COR-L47 (cell line): ENCODE data around the gene EIF4E2.
"Not testable (repeated sequence)": the region's sequence is repeated elsewhere in the genome, so short reads cannot be mapped to it uniquely, and the experiment has no call there.

ENCODE experiments used
- DNase-seq: peaks from one replicate; lab custom pipeline; 2025; lab: John Stamatoyannopoulos, UW

The EIF4E2 gene

DNA sequence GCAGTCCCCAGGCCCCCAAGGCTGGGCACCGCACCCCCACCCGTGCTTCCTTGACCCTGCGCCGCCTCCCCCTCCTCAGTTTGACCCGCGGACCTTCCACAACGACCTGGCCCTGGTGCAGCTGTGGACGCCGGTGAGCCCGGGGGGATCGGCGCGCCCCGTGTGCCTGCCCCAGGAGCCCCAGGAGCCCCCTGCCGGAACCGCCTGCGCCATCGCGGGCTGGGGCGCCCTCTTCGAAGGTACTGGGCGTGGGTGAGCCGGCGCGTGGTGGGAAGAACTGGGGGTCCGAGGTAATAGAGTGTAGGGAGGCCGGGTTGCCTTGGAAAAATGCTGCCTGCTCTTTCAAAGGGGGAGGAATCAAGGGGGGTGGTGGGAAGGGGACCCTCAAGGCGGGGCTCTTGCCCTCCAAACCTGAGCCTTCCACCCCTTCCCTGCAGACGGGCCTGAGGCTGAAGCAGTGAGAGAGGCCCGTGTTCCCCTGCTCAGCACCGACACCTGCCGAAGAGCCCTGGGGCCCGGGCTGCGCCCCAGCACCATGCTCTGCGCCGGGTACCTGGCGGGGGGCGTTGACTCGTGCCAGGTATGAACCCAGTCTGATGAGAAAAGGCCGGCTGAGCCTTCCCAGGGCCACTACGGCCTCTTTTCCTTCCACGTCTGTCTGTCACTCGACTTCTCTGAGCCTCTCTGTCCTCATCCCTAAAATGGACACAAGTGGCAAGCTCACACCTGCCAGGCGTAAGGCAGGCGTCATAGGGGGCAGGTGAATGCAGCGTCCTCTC lies 27.7 kb upstream of the EIF4E2 start:
- no peak for DNase-seq

DNA sequence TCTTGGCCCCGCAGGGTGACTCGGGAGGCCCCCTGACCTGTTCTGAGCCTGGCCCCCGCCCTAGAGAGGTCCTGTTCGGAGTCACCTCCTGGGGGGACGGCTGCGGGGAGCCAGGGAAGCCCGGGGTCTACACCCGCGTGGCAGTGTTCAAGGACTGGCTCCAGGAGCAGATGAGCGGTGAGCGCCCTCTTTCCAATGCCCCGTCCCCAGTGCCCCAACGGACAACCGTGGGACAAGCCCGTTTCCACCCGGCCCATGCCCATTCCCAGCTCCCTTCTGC lies 27.1 kb upstream of the EIF4E2 start:
- no peak for DNase-seq

DNA sequence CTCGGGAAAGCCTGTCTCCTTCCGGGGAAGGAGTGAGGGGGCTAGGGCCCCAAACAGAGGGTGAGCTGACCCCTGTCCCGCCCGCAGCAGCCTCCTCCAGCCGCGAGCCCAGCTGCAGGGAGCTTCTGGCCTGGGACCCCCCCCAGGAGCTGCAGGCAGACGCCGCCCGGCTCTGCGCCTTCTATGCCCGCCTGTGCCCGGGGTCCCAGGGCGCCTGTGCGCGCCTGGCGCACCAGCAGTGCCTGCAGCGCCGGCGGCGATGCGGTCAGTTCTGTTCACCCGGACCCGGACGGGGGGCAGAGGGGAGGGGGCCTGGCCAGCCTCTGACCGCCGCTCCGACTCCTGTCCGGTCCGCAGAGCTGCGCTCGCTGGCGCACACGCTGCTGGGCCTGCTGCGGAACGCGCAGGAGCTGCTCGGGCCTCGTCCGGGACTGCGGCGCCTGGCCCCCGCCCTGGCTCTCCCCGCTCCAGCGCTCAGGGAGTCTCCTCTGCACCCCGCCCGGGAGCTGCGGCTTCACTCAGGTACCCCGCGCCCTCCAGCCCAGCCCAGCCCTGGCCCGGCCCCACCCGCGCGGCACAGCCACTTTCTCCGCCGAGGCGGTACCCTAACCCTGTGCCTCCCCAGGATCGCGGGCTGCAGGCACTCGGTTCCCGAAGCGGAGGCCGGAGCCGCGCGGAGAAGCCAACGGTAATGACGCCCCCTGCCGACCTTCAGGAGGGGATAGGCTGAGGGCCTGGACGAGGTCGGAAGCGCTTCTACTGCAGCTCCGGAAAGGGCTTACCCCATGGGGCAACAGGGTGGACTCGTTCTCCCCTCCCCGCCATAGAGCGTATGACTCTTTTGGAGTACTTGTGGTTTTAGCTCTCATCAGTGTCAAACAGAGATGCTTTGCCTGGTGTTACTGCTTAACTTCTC lies 26.5 kb upstream of the EIF4E2 start:
- no peak for DNase-seq

DNA sequence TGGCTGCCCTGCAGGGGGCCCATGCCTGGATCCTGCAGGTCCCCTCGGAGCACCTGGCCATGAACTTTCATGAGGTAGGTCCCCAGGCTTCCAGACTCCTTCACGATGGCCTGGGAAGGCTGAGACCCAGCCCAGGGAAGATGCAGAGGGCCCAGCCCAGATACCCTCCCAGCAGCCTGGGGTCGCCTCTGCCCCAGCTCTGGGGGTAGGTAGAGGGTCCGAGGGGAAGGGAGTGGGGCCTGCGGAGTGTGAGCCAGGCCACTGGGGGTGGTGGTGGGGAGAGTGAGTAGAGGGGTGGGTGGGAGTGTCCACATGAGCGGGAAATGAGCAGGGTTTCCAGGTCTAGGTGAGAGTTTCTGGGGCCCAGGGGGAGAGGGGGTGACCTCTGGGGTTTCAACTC lies 25.7 kb upstream of the EIF4E2 start:
- DNase-seq: no peak

DNA sequence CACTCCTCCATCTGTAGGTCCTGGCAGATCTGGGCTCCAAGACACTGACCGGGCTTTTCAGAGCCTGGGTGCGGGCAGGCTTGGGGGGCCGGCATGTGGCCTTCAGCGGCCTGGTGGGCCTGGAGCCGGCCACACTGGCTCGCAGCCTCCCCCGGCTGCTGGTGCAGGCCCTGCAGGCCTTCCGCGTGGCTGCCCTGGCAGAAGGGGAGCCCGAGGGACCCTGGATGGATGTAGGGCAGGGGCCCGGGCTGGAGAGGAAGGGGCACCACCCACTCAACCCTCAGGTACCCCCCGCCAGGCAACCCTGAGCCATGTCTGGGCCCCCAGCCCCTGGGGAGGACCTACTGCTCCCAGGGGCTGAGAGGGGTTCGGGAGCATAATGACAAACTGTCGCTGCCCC lies 25.3 kb upstream of the EIF4E2 start:
- no peak for DNase-seq

DNA sequence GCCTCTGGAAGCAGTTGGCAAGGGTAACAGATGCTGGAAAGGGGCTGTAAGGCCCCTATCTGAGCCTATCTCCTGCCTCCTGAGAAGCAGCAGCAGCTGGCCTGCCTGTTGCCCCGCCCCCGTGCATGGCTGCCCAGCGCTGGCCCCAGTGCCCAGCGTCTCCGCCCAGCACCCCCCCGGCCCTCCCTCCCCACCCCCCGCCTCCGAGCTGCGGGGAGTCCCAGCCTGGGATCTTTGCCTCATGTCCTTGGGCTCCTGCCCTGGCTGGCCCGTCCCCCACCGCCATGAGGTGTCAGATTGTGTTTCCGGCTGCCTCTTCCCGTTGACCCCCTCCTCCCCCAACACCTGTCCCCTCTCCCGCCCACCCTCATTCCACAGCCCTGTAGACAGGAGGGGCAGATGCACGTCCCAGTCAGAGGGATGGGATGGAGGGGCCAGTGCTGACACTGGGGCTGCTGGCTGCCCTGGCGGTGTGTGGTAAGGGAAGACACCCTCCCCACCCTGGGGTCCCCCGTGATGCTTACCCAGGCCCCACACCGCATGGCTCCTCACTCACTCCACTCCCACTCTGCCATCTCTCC lies 24.6 kb upstream of the EIF4E2 start, which contains the start of gene CHRND:
Gene CHRND (plus strand): TSS at position 370 of the 581 bp plus-strand sequence. CDS start 56 bp downstream, at position 426.
- DNase-seq: no peak

DNA sequence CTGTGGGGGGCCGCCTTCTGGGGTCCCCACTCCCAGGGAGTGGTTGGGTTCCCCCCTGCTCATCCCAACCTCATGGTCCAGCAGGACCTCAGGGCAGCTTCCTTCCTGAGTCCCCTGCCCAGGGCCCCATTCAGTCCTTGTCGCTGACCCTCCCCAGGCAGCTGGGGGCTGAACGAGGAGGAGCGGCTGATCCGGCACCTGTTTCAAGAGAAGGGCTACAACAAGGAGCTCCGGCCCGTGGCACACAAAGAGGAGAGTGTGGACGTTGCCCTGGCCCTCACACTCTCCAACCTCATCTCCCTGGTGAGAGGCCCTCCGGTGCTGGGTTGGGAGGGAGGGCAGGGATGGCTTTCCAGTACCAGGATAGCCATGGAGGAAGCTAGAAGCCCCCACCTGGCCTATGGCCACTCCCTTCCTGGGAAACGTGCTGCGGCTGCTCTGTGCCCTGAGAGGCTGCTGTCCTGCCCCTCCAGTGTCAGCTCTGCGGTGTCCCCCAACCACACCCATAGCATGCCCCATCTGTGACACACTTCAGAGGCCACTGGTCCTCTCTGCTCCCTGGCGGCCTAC lies 24.0 kb upstream of the EIF4E2 start:
- DNase-seq: no peak

DNA sequence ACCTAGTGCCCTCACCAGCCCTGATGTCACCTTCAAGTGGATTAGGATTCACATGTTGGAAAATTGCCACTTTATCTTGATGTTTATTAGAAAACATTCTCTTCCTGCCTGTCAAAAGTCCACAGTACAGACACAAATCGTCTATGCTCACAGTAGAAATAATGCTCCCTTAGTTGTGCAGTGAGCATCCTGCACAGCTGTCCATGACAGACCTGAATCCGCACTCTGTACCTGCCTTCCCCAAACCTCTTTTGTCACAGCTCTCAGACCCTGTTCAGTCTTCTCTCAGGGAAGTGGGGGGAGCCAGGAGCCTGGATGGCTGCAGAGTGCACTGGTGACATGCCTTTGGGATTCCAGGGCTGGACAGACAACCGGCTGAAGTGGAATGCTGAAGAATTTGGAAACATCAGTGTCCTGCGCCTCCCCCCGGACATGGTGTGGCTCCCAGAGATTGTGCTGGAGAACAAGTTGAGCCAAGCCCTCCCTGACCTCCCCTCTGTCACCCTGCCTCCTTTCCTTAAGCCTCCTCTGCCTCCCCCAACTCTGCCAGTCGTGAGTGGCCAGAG lies 22.5 kb upstream of the EIF4E2 start:
- DNase-seq: no peak

DNA sequence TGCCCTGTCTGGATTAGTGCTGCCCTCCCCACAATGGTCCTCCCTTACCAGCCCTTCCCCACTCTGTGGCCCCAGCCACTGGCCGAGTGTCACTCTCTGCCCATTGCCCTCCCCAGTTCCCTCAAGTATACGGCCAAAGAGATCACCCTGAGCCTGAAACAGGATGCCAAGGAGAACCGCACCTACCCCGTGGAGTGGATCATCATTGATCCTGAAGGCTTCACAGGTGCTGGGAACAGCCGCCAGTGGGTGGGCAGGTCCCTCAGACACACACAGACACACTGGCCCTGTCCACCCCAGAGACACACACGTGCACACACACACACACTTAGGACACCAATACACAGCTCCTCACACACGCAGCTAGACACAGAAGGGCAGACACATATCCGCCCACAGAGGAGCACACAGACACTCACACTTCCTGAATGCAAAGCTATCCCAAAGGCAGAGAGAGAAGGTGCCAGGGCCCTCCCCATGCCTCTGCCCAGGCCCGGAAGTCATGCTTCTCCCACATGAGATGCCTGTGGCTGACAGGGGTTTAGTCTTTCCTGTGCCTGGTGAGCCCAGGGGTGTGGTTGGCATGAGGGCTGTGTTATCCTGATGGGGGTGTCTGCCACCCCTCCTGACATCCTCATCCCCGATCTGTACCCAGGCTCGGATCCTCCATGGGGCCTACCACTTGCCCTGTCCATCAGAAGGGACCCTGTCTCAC lies 21.6 kb upstream of the EIF4E2 start:
- no peak for DNase-seq

DNA sequence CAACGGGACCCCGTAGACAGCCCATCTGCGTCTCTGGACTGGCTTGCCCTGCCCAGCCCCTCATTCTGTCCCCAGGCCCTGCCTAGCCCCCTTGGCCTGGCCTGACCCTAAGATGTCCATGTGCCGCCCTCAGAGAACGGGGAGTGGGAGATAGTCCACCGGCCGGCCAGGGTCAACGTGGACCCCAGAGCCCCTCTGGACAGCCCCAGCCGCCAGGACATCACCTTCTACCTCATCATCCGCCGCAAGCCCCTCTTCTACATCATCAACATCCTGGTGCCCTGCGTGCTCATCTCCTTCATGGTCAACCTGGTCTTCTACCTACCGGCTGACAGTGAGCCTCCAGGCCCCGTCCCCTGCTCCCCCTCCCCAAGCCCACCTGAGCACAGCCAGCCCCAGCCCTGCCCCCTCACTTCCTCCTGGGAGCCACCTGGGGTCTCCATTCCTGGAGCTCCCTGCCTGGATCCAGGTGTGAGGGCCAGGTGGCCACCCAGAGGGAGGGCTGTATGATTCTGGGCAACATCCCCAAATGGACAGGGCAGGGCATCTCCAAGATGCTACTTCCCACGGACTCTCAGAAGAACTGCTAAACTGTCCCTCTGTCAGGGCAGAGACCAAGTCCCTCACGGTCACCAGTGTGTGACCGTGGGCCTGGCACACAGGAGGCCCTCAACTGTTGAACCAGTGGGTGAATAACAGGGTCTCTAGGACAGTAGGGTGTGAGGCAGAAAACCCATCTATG lies 20.5 kb upstream of the EIF4E2 start:
- no peak for DNase-seq

DNA sequence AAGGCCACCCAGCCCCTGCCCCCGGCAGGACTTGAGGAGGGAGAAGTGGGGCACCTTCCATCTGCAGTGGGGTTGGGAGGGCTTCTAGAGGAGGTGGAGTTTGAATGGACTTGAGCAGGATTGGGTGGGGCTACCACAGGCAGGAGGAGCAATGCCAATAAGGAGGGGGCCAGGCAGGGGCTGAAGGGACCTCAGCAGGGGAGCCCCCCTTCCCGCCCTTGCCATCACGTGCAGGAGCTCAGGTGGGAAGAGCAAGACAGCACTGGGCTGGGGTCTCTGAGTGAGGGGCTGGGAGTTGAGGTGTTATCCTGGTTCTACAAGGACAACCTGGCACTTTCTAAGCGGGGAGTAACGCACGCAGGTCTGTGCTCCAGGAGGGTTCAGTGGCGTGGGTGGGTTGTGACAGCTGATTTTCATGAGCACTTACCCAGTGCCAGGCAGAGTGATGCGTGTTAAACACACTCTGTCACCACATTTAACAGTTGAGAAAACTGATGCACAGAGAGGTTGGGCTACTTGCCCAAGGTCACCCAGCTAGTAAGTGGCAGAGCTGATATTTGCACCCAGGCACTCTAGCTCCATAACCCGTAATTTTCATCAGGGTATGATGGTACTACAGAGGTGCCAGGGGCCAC lies 19.7 kb upstream of the EIF4E2 start:
- DNase-seq: no peak

DNA sequence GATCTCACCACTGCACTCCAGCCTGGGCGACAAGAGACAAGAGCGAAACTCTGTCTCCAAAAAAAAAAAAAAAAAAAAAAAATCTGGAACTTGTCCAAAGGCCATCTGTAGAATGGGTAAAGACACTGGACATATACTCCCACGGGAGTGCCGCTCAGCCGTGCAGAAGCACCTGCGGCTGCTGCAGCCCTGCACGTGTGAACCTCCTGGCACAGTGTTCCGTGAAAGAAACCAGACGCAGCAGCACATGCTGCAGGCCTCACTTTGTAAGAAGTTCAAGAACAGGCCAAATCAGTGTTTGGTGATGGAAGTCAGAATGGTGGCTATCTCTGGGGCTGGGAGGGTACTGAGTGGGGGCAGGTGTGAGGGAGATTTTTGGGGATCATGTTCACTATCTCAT lies 18.1 kb upstream of the EIF4E2 start:
- DNase-seq: no peak

DNA sequence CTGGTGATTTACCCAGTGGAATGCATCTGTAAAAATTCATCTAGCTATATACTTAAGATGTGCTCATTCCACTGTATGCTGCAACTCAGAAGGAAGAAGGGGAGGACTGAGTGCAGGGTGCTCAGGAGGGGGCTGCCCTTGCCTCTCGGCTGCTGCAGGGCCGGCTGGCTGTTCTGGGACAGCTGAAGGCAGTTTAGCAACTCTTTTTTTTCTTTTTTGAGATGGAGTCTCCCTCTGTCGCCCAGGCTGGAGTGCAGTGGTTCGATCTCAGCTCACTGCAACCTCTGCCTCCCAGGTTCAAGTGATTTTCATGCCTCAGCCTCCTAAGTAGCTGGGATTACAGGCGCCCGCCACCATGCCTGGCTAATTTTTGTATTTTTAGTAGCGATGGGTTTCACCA lies 17.7 kb upstream of the EIF4E2 start:
- not testable (repeated sequence) for DNase-seq

DNA sequence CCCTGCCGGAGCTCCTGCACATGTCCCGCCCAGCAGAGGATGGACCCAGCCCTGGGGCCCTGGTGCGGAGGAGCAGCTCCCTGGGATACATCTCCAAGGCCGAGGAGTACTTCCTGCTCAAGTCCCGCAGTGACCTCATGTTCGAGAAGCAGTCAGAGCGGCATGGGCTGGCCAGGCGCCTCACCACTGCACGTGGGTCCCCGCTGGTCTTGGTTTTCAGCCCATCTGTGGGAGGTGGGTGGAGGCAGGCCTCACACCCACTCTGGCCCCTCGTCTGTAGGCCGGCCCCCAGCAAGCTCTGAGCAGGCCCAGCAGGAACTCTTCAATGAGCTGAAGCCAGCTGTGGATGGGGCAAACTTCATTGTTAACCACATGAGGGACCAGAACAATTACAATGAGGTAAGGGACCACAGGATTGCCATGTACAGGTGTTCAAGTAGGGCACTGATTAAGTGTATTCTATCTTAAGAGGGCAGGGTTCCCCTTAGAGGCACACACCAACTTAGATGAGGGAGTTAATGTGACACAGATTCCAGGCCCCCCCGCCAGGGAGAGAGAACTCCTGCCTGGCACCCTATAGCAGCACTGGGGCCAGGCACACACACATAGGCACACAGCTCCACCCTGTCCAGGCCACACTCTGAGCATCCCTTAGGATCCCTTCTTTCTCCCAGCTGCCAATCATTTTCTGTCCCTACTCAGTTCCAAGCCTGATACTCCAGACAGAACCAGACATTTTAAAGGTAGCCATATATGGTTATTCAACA lies 16.4 kb upstream of the EIF4E2 start:
- no peak for DNase-seq

DNA sequence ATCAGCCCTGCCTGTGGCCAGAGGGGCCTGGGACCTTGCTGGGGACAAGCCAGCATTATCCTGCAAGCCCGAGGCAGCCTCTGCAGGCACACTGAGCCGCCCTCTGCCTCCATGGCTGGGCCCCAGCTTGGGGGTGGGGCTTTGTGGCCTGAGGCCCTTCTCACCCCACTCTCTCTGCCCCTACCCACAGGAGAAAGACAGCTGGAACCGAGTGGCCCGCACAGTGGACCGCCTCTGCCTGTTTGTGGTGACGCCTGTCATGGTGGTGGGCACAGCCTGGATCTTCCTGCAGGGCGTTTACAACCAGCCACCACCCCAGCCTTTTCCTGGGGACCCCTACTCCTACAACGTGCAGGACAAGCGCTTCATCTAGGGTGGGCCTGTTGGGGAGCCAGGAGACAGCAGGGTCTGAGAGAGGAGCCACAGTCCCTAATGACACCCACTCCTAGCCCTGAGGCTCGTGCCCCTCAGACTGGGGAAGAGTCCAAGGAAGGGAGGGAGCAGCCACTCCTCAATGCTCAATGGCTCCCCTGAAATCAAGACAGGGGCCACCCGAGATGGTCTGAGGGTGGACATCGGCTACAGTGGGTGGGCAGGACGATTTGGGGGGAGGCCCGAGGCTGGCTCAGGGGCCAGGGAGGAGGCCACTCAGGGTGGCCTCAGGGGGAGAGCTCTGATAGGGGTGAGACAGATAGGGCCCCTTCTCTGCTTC lies 15.4 kb upstream of the EIF4E2 start:
- DNase-seq: no peak

DNA sequence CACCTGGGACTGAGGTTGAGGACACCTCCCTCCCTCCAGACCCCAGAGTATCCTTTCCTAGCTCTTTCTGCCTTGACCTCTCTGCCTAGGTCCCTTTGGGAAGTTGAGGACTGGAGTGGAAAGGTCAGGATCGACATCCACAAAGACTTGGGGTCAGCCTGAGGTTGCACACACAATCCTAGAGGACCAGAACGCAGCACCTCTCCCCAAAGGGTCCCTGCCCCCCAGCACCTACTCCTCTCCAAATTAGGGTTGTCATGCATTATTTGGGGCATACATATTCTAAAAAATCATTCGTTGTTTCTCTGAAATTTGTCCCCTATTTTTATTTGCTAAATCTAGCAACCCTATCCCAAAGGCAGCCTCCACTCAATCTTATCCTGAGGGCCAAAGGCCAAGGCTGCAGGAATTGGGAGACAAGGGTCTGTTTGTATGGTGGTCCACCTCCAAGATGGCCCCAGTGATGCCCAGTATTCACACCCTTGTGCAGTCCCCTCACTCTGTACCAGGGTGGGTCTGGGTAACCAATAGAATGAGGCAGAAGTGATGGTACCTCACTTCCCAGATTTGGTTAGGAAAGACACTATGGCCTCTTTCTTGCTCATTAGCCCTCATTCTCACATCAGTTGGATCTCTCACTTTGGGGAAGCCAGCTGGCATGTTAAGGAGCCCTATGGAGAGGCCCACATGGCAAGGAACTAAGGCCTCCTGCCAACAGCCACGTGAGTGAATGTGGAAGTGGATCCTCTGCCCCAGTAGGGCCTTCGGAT lies 14.5 kb upstream of the EIF4E2 start:
- DNase-seq: no peak

DNA sequence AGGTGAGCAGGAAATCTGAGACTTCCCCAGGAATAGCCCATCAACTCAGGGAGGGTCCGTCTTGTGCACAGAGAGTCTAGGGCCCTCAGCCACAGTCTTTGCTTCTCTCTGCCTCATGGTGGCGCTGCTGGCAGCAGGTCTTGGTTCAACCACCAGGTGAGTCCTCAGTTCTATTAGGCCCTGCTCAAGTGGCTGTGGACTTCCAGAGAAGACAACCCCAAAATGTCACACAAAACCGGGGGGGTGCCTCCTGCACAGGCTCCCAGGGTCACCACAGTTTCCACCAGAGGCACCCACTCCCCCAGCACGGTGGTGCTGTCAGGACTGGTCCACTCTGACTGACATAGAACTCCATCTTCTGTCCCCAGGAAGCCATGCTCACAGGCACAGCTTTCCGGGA lies 13.4 kb upstream of the EIF4E2 start:
- DNase-seq: no peak

DNA sequence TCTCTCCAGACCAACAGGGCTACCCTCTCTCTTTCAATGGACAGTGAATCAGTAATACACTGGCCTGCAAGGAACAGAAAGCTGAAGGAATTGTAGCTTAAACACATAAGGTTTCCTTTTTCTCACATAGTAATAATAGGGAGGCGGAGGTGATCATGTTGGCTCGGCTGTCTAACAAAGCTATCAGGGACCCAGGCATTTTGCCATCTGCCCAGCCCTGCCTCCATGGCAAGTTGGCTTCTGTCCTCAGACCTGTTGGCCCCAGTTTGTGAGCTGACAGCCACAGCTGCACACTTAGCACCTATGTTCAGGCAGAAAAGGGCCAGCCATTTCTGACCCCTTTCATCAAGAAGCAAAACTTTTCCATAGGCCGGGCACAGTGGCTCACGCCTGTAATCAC lies 13.0 kb upstream of the EIF4E2 start:
- DNase-seq: no peak
